Umbilical cord (tissue), 2 donors: ENCODE results near the gene APBB2. TPM values are rescaled to one million over a fixed set of nuclear protein-coding genes. Genes with fewer than 3 reads are reported as not detected.

ENCODE experiments used
- DNase-seq: peaks from one replicate; pipeline ENCODE4 v3.0.0-alpha.2; 2015; ENCODE audit warnings: low spot score
- total RNA-seq: library from RNA; depleted of rRNA; stranded (reverse); fragments of >200 nt; gene quantifications from one replicate; pipeline ENCODE4 v1.2.3, GENCODE V29; 2014; ENCODE audit warnings: low replicate concordance; ENCODE audit not compliant: insufficient read depth

The APBB2 gene
- total RNA-seq, 1 donor from 2014 or later: 60.2 TPM

GRCh38 chr4:41215969-41216293 lies 1.6 kb upstream of the APBB2 start:
- no peak for DNase-seq

GRCh38 chr4:41215155-41215554 lies 813 bp upstream of the APBB2 start:
- DNase-seq: no peak

DNA sequence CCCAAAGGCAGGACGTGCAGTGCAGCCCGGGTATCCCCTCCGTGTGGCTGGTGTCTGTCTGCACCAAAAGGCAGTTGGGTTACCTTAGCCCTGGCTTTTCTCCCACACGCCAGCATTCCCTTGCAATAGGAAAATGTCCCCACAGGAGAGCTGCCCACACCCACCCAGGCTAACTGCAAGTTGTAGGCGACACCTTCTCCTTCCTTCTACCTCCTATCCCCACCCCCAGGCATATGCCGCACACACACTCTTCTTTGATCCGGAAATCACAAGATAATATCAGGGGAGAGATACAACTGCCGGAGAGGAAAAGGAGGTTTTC lies 444 bp upstream of the APBB2 start:
- no peak for DNase-seq

GRCh38 chr4:41213625-41214135 lies 662 bp downstream of the APBB2 start:
- no peak for DNase-seq

DNA sequence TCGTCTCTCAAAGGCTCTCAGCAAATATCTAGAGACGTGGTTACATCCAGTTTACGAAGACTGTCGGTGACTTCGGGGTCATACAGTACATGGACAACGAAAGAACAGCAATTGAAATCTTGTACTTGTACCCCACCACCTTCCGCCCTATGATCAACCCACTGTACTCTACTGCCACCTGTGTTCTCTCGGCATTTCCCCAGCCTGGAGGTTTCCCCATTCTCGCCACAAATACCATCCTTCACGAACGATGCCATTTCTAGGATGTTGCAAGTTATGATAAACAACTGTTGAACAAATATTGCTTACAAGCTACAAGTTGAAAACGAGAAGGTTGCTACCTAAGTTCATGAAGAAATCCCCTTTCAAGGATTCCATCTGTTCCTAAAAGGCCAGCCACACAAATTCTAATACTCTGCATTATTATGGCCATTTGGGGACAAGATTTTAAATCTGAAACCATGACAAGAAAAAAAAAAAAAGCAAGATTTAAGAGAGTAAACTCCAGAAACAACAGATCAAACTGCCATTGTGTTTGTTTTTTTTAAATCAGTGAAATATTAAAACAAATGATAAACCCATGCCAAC lies 1.6 kb downstream of the APBB2 start:
- peak; percentile 49 for DNase-seq

DNA sequence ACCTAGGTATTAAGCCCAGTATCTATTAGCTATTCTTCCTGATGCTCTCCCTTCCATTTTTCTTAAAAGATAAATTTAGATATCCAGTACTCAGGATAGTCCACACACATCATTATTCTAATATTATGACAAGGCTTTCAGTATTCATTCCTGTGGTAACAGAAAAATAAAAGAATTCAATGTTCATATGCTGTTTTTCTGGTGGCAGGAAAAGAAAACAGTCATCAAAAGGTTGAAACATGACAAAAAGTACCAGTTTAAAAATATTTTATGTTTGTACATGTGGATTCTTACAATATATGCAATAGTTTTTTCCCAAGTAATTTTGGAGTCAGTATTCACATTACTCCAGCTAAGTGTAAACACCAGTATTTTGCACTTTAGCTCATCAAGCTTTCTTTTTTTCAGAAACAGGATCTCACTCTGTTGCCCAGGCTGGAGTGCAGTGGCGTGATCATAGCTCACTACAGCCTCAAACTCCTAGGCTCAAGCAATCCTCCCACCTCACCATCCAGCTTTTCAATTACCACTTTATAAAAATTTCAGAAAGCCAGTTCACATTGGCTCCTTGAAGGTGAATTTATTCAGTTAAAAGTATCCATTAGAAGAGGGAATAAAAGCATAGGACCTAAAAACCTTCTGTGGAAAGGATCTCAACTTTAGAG lies 2.3 kb downstream of the APBB2 start:
- DNase-seq: no peak

DNA sequence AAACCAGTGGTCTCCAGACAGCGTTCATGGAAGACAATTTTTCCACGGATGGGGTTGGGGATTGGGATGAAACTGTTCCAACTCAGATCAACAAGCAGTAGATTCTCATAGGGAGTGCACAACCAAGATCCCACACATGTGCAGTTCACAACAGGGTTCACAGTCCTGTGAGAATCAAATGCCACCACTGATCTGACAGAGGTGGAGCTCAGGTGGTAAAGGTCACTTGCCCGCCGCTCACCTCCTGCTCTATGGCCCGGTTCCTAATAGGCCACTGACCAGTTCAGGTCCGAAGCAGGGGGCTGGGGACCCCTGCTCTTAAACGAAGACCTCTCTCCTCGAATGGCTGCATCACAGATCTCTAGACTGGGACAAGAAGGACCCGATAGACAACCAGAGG lies 4.4 kb downstream of the APBB2 start:
- DNase-seq: no peak

DNA sequence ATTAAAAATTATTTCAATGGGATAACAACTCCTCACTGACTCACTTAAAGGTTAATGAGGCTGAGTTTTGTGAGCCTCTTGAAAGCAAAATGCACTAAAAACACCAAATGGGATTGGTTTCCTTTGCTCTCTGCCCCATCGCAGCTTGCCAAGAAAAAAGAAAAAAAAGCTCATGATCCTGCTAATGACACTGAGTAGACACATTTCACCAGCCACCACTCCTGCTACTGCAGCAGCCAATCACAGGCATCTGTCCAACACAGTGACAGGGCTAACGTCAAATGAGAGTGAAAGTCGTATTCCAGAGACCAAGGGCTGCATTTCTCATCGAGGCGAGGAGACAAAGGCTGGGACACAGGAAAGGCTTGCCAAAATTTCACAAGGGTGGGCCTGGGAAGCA lies 5.2 kb downstream of the APBB2 start:
- DNase-seq: no peak

DNA sequence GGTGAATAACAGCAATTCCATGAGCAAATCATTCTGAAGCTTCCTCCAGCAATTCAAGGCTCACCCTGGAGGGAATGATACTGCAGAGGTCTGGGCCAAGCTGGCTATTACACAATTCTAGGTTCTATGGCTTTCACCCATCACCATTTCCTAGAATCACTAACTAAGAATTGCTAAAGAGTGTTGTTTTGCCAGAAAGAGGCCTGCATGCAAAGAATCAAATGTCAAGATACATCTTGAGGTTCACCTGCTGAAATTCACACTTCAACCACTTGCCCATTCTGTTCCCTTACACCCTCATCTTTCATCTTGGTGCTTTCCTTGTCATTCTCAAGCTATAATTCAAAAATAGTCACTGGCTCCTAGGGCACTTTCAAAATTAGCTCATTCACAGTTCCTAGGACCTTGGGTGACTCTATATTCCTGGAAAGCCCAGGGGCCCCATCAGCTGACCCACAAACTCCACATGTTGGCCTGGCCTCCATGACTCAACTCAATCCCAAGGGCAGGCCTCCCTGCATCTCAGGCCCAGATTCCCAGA lies 7.0 kb downstream of the APBB2 start:
- no peak for DNase-seq

GRCh38 chr4:41205854-41206460 lies 8.4 kb downstream of the APBB2 start:
- DNase-seq: no peak

- no peak for DNase-seq
These were observed 9.2 kb downstream of the APBB2 start for GRCh38 chr4:41205130-41205529.

DNA sequence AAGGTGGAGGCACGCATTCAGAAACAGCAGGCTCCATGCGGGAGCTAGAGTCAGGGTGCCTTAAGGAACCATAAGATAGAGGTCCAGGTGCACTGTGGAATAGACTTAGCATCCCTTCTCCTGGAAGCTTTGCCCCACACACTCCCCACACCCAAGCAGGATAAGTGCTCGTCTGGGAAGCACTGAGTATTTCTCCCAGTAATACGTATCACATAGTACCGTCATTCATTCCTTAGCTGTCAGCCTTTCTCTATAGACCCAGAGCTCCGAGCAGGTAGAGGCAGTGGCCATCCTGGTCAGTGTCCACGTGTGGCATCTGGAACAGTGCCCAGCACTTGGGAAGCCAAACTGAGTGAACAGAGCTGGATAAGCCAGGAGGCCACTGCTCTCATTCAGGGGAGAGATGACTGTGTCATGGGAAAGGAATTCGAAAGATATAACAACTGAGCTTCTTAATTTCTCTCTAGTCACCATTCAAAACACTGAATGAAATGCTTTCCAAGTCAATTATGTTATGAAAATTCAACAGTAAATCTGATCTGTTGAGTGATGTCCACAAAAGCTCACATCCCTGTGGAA lies 9.9 kb downstream of the APBB2 start:
- DNase-seq: peak; percentile 61

GRCh38 chr4:41203841-41204240 lies 10.5 kb downstream of the APBB2 start:
- DNase-seq: no peak

- no peak for DNase-seq
These were observed 11.3 kb downstream of the APBB2 start for GRCh38 chr4:41202820-41203568.

- no peak for DNase-seq
These were observed 12.0 kb downstream of the APBB2 start for GRCh38 chr4:41202356-41202755.

GRCh38 chr4:41200486-41201017 lies 13.8 kb downstream of the APBB2 start:
- DNase-seq: no peak

- DNase-seq: no peak
These were observed 14.6 kb downstream of the APBB2 start for GRCh38 chr4:41199788-41200187.

GRCh38 chr4:41197996-41198395 lies 16.3 kb downstream of the APBB2 start:
- DNase-seq: no peak

GRCh38 chr4:41197495-41197894 lies 16.8 kb downstream of the APBB2 start:
- no peak for DNase-seq

DNA sequence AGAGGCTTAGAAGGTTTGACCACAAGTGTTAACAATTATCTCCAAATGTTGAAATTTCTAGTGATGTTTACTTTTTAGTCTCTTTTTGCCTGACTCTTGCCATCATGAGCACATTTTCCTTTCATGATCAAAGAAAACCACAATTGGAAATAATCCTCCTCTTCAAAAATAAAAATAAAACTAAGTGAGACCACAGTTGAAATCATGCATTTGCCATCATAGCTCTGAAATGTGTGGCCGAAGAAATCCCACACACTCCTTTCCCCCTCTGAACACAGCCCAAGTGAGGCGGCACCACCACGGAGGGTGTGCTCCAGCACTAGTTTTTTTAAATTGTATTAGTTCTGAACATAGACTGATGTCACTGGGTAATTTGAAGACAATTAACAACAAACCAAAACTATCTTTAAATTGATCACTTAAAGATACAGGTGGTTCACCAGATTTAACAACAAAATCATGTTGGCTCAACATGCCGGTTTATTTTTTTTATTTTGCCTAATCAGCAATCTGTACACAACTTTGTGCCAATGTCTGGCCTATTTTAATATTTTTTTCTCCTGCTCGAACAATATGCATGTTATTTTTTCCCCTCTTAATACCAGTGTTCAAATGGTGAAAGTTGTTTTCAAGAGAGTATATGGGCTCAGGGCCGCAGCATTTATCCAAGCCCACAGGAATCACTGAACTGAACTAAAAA lies 17.6 kb downstream of the APBB2 start:
- no peak for DNase-seq

DNA sequence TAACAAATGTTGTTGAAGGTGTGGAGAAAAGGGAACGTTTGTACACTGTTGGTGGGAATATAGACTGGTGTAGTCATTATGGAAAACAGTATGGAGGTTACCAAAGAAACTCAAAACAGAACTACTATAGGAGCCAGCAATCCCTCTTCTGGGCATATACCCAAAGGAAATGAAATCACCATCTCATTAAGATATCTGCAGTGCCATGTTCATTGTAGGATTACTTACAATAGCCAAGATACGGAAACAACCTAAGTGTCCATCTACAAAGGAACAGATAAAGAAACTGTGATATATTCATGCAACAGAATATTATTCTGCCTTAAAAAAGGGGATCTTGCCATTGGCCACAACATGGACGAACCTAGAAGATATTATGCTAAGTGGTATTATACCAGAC lies 22.2 kb downstream of the APBB2 start:
- no peak for DNase-seq
